Nephron (organoid): Measurements from ENCODE around the gene MTNR1B.

ENCODE experiments used
- H3K27ac Mint-ChIP-seq, 3 experiments: 2 replicates each; pipeline ENCODE4 v1.8.0; 2020; ENCODE audit warnings: mixed read lengths in 3 of 3, mild to moderate bottlenecking in 2 of 3, moderate library complexity in 1 of 3
- H3K27me3 Mint-ChIP-seq: 2 replicates; pipeline ENCODE4 v1.8.0; 2021; ENCODE audit warnings: low read depth, mild to moderate bottlenecking, moderate library complexity, mixed read lengths
- H3K36me3 Mint-ChIP-seq: 2 replicates; pipeline ENCODE4 v1.8.0; 2020; ENCODE audit warnings: low read depth, mixed read lengths
- H3K4me1 Mint-ChIP-seq: 2 replicates; pipeline ENCODE4 v1.8.0; 2020; ENCODE audit warnings: mixed read lengths
- H3K4me3 Mint-ChIP-seq, 3 experiments: 2 replicates each; pipeline ENCODE4 v1.8.0; 2020; ENCODE audit warnings: mild to moderate bottlenecking in 3 of 3, mixed read lengths in 3 of 3, moderate library complexity in 2 of 3
- H3K9me3 Mint-ChIP-seq: 2 replicates; pipeline ENCODE4 v1.8.0; 2020; ENCODE audit warnings: mixed read lengths
- CTCF ChIP-seq, 3 experiments: fragments of 200-600 bp; sonication (generic); IDR thresholded peaks; one replicate each; pipeline ENCODE4 v1.5.0; 2021; ENCODE audit warnings: antibody characterized with exemption in 3 of 3; ENCODE audit not compliant: unreplicated experiment in 3 of 3

The MTNR1B gene

GRCh38 chr11:92977401-92977800 is 8.0 kb downstream of the MTNR1B start:
- peaks cover 20% of the 10 kb centered on the region for H3K27me3 Mint-ChIP-seq
- no peak for TF ChIP-seq CTCF (IDR thresholded peaks at IDR 0.05; ENCODE audit: unreplicated experiment in 3 of 3)
- H3K4me1 Mint-ChIP-seq, result peaks cover 14% of the 10 kb centered on the region
- H3K36me3 Mint-ChIP-seq, result no peaks in the 10 kb centered on the region
- no peak overlapping the region for H3K27ac Mint-ChIP-seq
- no peak overlapping the region for H3K4me3 Mint-ChIP-seq
- no peaks in the 10 kb centered on the region for H3K9me3 Mint-ChIP-seq

- Mint-ChIP-seq H3K36me3 (no peaks in the 10 kb centered on the region), H3K4me1 (peaks cover 14% of the 10 kb centered on the region), H3K27ac (no peak overlapping the region), H3K9me3 (no peaks in the 10 kb centered on the region), H3K4me3 (no peak overlapping the region), H3K27me3 (peaks cover 18% of the 10 kb centered on the region)
- TF ChIP-seq CTCF (IDR thresholded peaks at IDR 0.05; ENCODE audit: unreplicated experiment in 3 of 3), result no peak
Measured at GRCh38 chr11:92978271-92979111, 9.0 kb downstream of the MTNR1B start.

GRCh38 chr11:92979176-92979575 is 9.7 kb downstream of the MTNR1B start:
- Mint-ChIP-seq H3K4me3 (no peak overlapping the region), H3K27ac (no peak overlapping the region), H3K36me3 (no peaks in the 10 kb centered on the region), H3K27me3 (peaks cover 14% of the 10 kb centered on the region), H3K9me3 (no peaks in the 10 kb centered on the region), H3K4me1 (peaks cover 14% of the 10 kb centered on the region)
- TF ChIP-seq CTCF (IDR thresholded peaks at IDR 0.05; ENCODE audit: unreplicated experiment in 3 of 3), result no peak

- H3K27me3 Mint-ChIP-seq, result peaks cover 12% of the 10 kb centered on the region
- no peaks in the 10 kb centered on the region for H3K9me3 Mint-ChIP-seq
- H3K4me3 Mint-ChIP-seq, result no peak overlapping the region
- H3K4me1 Mint-ChIP-seq, result peaks cover 14% of the 10 kb centered on the region
- no peak overlapping the region for H3K27ac Mint-ChIP-seq
- no peak for TF ChIP-seq CTCF (IDR thresholded peaks at IDR 0.05; ENCODE audit: unreplicated experiment in 3 of 3)
- no peaks in the 10 kb centered on the region for H3K36me3 Mint-ChIP-seq
Measured at GRCh38 chr11:92980312-92980711, 10.9 kb downstream of the MTNR1B start.

GRCh38 chr11:92981508-92982043 is 12.1 kb downstream of the MTNR1B start:
- no peak for TF ChIP-seq CTCF (IDR thresholded peaks at IDR 0.05; ENCODE audit: unreplicated experiment in 3 of 3)

GRCh38 chr11:92986585-92986984 is 17.1 kb downstream of the MTNR1B start:
- Mint-ChIP-seq H3K9me3 (peaks cover 10% of the 10 kb centered on the region), H3K4me1 (no peaks in the 10 kb centered on the region), H3K27ac (no peak overlapping the region), H3K4me3 (no peak overlapping the region), H3K36me3 (no peaks in the 10 kb centered on the region), H3K27me3 (peaks cover 3% of the 10 kb centered on the region)
- TF ChIP-seq CTCF (IDR thresholded peaks at IDR 0.05; ENCODE audit: unreplicated experiment in 3 of 3), result no peak

More at GRCh38 chr11:92981508-92982043, 12.1 kb downstream of the MTNR1B start:
- Mint-ChIP-seq H3K36me3 (no peaks in the 10 kb centered on the region), H3K9me3 (no peaks in the 10 kb centered on the region), H3K27me3 (peaks cover 8% of the 10 kb centered on the region), H3K4me3 (no peak overlapping the region), H3K4me1 (peaks cover 14% of the 10 kb centered on the region), H3K27ac (no peak overlapping the region)
